Measurements from ENCODE around the gene PSORS1C1.

- TF ChIP-seq CTCF (conservative IDR thresholded peaks at IDR 0.05 in 1 of 2, IDR thresholded peaks at IDR 0.05 in 1 of 2; ENCODE audit: low read depth in 1 of 2, low read length in 2 of 2) (no peak), EZH2 (IDR thresholded peaks at IDR 0.05; ENCODE audit: low read length, missing control alignments) (no peak)
These were observed 27.7 kb upstream of the PSORS1C1 start for GRCh38 chr6:31086788-31087440.
